Left ventricle myocardium inferior (tissue), 1 donor: ENCODE results near the gene SEMA4A. TPM values are rescaled to one million over a fixed set of nuclear protein-coding genes. Genes with fewer than 3 reads are reported as not detected.

Experiments
- DNase-seq: peaks from one replicate; pipeline ENCODE4 v3.0.0-alpha.2; 2020
- H3K27ac ChIP-seq: fragments of 200-600 bp; replicated peaks from 2 replicates; pipeline ENCODE4 v1.8.0; 2021
- H3K27me3 ChIP-seq: fragments of 200-600 bp; 2 replicates; pipeline ENCODE4 v1.8.0; 2021; ENCODE audit warnings: low read depth
- H3K36me3 ChIP-seq: fragments of 200-600 bp; 2 replicates; pipeline ENCODE4 v1.8.0; 2021
- H3K4me1 ChIP-seq: fragments of 200-600 bp; 2 replicates; pipeline ENCODE4 v1.8.0; 2021
- H3K4me3 ChIP-seq: fragments of 200-600 bp; 2 replicates; pipeline ENCODE4 v1.8.0; 2021; ENCODE audit warnings: mild to moderate bottlenecking, moderate library complexity
- H3K9me3 ChIP-seq: fragments of 200-600 bp; replicated peaks from 2 replicates; pipeline ENCODE4 v1.8.0; 2021
- CTCF ChIP-seq: fragments of 200-600 bp; IDR thresholded peaks from 2 replicates; pipeline ENCODE4 v1.8.0; 2021; ENCODE audit warnings: antibody characterized with exemption, mild to moderate bottlenecking, borderline replicate concordance
- intact Hi-C: fragments of 100-400 bp; cut with micrococcal nuclease; formaldehyde crosslinking; loops from one replicate; pipeline ENCODE4 v1.11.0; 2022
- total RNA-seq: library from RNA; stranded (reverse); fragmentation: NEBNext Ultra II Directional; extraction: Animal tissue kit (Norgen Biotek cat#: 25700); gene quantifications from one replicate; pipeline ENCODE4 v1.2.1, GENCODE V29; 2021
- donor health status: DM: no; HTN: yes; CAD: no; lungs with severe emphysema.

Gene SEMA4A
- total RNA-seq, 1 donor from 2014 or later, result 1.0 TPM

DNA sequence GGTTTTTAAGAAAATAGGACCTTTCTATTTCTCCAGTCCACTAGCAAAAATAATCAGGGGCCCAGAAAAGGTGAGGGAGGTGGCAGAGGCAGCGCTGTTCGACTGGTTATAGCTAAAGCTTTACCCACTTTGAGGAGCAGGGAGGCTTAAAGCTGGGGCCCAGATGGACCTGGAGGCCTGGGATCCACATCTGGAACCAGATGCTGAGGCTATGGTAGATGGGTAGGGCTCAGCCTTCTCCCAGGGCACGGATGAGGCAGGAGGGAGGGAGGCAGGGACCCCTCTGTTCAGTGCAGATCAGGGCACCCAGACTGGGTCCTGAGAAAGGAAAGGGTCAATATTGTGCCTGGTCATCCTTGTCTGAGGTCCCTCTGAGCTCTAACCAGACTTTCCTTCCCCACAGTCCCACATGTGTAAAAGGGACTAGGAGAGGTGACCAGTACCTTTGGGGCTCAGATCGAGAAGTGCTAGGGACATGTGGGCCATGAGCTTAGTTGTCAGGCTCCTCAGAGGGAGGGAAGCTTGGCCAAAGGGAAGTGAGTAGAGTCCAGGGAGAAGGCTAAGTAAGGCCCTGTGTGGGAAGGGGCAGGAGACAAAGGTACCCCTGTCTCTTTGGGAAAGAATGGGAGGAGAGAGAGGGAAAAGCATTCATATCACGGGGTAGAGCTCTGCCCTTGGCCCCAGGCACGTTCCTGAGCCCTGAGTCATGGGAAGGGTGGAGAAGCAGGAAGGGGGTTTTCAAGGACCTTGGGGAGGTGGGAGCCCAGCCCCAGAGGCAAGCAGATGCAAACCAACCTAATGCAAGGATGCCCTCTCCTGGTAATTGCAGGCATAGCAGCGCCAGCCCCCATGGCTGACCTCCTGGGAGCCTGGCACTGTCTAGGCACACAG is 23.5 kb upstream of the SEMA4A start:
- peaks cover 74% of the 10 kb centered on the region for H3K4me1 ChIP-seq
- peak; percentile 99 for TF ChIP-seq CTCF
- H3K27me3 ChIP-seq, result no peaks in the 10 kb centered on the region
- peak overlapping the region; percentile 50 for H3K4me3 ChIP-seq
- DNase-seq, result peak; percentile 80
- no peaks in the 10 kb centered on the region for H3K9me3 ChIP-seq
- peak overlapping the region; percentile 97 for H3K27ac ChIP-seq
- intact Hi-C loops, result loop anchor here (2.0 kb wide), 1 partner anchor 33 kb away; no protein-coding TSS in a partner anchor
- peaks cover 45% of the 10 kb centered on the region for H3K36me3 ChIP-seq

DNA sequence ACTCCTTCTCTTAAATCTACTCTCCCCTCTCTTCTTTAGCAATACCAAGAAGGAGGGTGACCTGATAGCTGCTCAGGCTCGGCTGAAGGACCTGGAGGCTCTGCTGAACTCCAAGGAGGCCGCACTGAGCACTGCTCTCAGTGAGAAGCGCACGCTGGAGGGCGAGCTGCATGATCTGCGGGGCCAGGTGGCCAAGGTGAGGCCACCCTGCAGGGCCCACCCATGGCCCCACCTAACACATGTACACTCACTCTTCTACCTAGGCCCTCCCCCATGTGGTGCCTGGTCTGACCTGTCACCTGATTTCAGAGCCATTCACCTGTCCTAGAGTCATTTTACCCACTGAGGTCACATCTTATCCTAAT is 22.8 kb upstream of the SEMA4A start:
- Histone ChIP-seq H3K4me1 (peaks cover 68% of the 10 kb centered on the region), H3K27me3 (no peaks in the 10 kb centered on the region), H3K9me3 (no peaks in the 10 kb centered on the region), H3K36me3 (peaks cover 52% of the 10 kb centered on the region), H3K4me3 (peak overlapping the region; percentile 50), H3K27ac (peak overlapping the region; percentile 97)
- peak; percentile 2 for TF ChIP-seq CTCF
- intact Hi-C loops, result loop anchor here (2.0 kb wide), 1 partner anchor 34 kb away; no protein-coding TSS in a partner anchor
- DNase-seq, result no peak

DNA sequence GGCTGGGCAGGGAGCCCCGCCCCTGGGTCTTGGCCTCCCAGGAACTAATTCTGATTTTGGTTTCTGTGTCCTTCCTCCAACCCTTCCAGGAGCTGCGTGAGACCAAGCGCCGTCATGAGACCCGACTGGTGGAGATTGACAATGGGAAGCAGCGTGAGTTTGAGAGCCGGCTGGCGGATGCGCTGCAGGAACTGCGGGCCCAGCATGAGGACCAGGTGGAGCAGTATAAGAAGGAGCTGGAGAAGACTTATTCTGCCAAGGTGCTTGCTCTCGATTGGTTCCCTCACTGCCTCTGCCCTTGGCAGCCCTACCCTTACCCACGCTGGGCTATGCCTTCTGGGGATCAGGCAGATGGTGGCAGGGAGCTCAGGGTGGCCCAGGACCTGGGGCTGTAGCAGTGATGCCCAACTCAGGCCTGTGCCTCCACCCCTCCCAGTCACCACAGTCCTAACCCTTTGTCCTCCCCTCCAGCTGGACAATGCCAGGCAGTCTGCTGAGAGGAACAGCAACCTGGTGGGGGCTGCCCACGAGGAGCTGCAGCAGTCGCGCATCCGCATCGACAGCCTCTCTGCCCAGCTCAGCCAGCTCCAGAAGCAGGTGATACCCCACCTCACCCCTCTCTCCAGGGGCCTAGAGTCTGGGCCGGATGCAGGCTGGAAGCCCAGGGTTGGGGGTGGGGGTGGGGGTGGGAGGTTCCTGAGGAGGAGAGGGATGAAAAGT is 18.5 kb upstream of the SEMA4A start:
- intact Hi-C loops, result no loop called here
- no peak for DNase-seq
- H3K4me1 ChIP-seq, result peaks cover 35% of the 10 kb centered on the region
- no peaks in the 10 kb centered on the region for H3K27me3 ChIP-seq
- no peak overlapping the region for H3K27ac ChIP-seq
- no peak for TF ChIP-seq CTCF
- peaks cover 94% of the 10 kb centered on the region for H3K36me3 ChIP-seq
- no peaks in the 10 kb centered on the region for H3K9me3 ChIP-seq
- no peak overlapping the region for H3K4me3 ChIP-seq

DNA sequence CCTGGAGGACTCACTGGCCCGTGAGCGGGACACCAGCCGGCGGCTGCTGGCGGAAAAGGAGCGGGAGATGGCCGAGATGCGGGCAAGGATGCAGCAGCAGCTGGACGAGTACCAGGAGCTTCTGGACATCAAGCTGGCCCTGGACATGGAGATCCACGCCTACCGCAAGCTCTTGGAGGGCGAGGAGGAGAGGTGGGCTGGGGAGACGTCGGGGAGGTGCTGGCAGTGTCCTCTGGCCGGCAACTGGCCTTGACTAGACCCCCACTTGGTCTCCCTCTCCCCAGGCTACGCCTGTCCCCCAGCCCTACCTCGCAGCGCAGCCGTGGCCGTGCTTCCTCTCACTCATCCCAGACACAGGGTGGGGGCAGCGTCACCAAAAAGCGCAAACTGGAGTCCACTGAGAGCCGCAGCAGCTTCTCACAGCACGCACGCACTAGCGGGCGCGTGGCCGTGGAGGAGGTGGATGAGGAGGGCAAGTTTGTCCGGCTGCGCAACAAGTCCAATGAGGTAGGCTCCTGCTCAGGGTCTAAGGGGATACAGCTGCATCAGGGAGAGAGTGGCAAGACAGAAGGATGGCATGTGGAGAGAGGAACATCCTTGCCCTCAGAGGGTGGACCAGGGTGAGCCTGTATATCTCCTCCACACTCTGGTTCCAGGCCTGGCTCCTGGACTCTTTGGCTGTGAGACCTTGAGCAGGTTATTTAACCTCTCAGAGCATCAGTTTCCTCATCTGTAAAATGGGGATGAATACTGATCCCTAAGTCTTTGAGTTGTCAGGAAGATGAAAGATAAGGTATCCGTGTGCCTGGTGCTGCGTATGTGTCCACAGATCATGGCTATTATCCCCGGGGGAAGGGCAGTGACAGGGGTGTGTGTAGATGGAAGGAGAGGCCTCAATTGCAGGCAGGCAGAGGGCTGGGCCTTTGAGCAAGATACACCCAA is 17.2 kb upstream of the SEMA4A start:
- Histone ChIP-seq H3K4me1 (peaks cover 30% of the 10 kb centered on the region), H3K4me3 (no peak overlapping the region), H3K9me3 (no peaks in the 10 kb centered on the region), H3K27me3 (no peaks in the 10 kb centered on the region), H3K27ac (no peak overlapping the region), H3K36me3 (peaks cover 86% of the 10 kb centered on the region)
- intact Hi-C loops, result no loop called here
- TF ChIP-seq CTCF, result no peak
- no peak for DNase-seq

- H3K9me3 ChIP-seq, result no peaks in the 10 kb centered on the region
- no peak overlapping the region for H3K4me3 ChIP-seq
- no peak overlapping the region for H3K27ac ChIP-seq
- no peaks in the 10 kb centered on the region for H3K27me3 ChIP-seq
- intact Hi-C loops, result no loop called here
- no peak for DNase-seq
- peaks cover 30% of the 10 kb centered on the region for H3K4me1 ChIP-seq
- H3K36me3 ChIP-seq, result peaks cover 78% of the 10 kb centered on the region
- no peak for TF ChIP-seq CTCF
Measured at GRCh38 chr1:156136970-156137483, 16.4 kb upstream of the SEMA4A start.
